Panc1 (cell line): ENCODE measurements around the gene SDK1. TPM values are rescaled to one million over a fixed set of nuclear protein-coding genes. Genes with fewer than 3 reads are reported as not detected.

Experiments used
- ATAC-seq: fragments of 200-7000 bp; cut with Tn5 transposase; 2 replicates; pipeline ENCODE4 v1.9.1; 2020; ENCODE audit warnings: mild to moderate bottlenecking, moderate library complexity
- BruUV-seq: library from RNA; stranded (reverse); fragments of 400-500 nt; replicated peaks from 2 replicates; lab custom pipeline; 2021; lab: Mats Ljungman, UMichigan
- CTCF ChIA-PET: fragments of 300-600 bp; sonication (Branson Sonifier 250); formaldehyde crosslinking; loops from one replicate; lab custom pipeline; 2022; ENCODE audit warnings: antibody characterized with exemption; lab: Charles Lee
- POLR2A ChIA-PET: fragments of 300-600 bp; sonication (Branson Sonifier 250); formaldehyde crosslinking; loops from one replicate; lab custom pipeline; 2022; ENCODE audit warnings: antibody characterized with exemption; lab: Charles Lee
- DNase-seq: peaks from one replicate; pipeline ENCODE4 v3.0.0-alpha.2; 2010; ENCODE audit warnings: low read depth, low spot score
- H3K27ac ChIP-seq: 2 replicates; pipeline ENCODE4 v1.5.1; 2011; ENCODE audit warnings: mild to moderate bottlenecking, low read length, inconsistent platforms
- H3K27me3 ChIP-seq: fragments of 200-500 bp; sonication (Bioruptor generic); 2 replicates; pipeline ENCODE4 v1.6.0; 2014; ENCODE audit warnings: low read length, inconsistent platforms; ENCODE audit not compliant: control insufficient read depth, insufficient read depth
- H3K36me3 ChIP-seq: fragments of 200-500 bp; sonication (Bioruptor generic); 2 replicates; pipeline ENCODE4 v1.5.1; 2014; ENCODE audit warnings: inconsistent platforms, mild to moderate bottlenecking, low read length, moderate library complexity; ENCODE audit not compliant: control insufficient read depth, insufficient read depth
- H3K4me1 ChIP-seq: 2 replicates; pipeline ENCODE4 v1.5.1; 2011; ENCODE audit warnings: inconsistent platforms, mild to moderate bottlenecking, low read length, moderate library complexity; ENCODE audit not compliant: control insufficient read depth, insufficient read depth
- H3K4me3 ChIP-seq, 2 experiments: 2 replicates each; pipeline ENCODE4 v1.5.1; 2011 to 2012; ENCODE audit warnings: low read depth in 2 of 2, low read length in 2 of 2, mild to moderate bottlenecking in 2 of 2, inconsistent platforms in 1 of 2, moderate library complexity in 1 of 2
- H3K9me3 ChIP-seq: fragments of 200-500 bp; sonication (Bioruptor generic); 2 replicates; pipeline ENCODE4 v1.5.1; 2014; ENCODE audit warnings: low read depth, mild to moderate bottlenecking, inconsistent platforms, low read length, moderate library complexity; ENCODE audit not compliant: control insufficient read depth, insufficient read depth
- POLR2AphosphoS5 ChIP-seq: IDR thresholded peaks from 2 replicates; pipeline ENCODE4 v1.6.1; 2012; ENCODE audit warnings: mild to moderate bottlenecking, low read depth, low read length, moderate library complexity
- REST ChIP-seq, 2 experiments: IDR thresholded peaks; 2 replicates each; pipeline ENCODE4 v1.6.1; 2011 to 2012; ENCODE audit warnings: low read depth in 2 of 2, control low read depth in 1 of 2, low read length in 1 of 2, mild to moderate bottlenecking in 1 of 2, moderate library complexity in 1 of 2; ENCODE audit not compliant: insufficient read depth in 1 of 2
- SIN3A ChIP-seq: IDR thresholded peaks from 2 replicates; pipeline ENCODE4 v1.6.1; 2012; ENCODE audit warnings: low read depth, mild to moderate bottlenecking, low read length, moderate library complexity, borderline replicate concordance; ENCODE audit not compliant: insufficient read depth
- TCF7L2 ChIP-seq: IDR thresholded peaks from 2 replicates; pipeline ENCODE4 v1.6.1; 2011; ENCODE audit warnings: mild to moderate bottlenecking, low read depth, low read length, inconsistent platforms
- in situ Hi-C: cut with HindIII; loops from 2 replicates; pipeline ENCODE4 v1.10.0; 2016; ENCODE audit warnings: low sequenced_read_pairs, low pct_unique_long_range_greater_than_20kb
- intact Hi-C: fragments of 100-400 bp; cut with micrococcal nuclease; formaldehyde crosslinking; loops from one replicate; pipeline ENCODE4 v1.10.0; 2022; ENCODE audit not compliant: unreplicated experiment
- total RNA-seq: library from RNA; stranded (reverse); gene quantifications from one replicate; pipeline ENCODE4 v1.2.1, GENCODE V29; 2021; ENCODE audit not compliant: unreplicated experiment
- TF ChIP-seq, protein P1 (sequence below): fragments of 450-650 bp; IDR thresholded peaks from 2 replicates; pipeline ENCODE4 v1.5.1; 2017; ENCODE audit warnings: mild to moderate bottlenecking

SDK1 gene
- total RNA-seq, 1 experiment from 2014 or later = 47.4 TPM

DNA sequence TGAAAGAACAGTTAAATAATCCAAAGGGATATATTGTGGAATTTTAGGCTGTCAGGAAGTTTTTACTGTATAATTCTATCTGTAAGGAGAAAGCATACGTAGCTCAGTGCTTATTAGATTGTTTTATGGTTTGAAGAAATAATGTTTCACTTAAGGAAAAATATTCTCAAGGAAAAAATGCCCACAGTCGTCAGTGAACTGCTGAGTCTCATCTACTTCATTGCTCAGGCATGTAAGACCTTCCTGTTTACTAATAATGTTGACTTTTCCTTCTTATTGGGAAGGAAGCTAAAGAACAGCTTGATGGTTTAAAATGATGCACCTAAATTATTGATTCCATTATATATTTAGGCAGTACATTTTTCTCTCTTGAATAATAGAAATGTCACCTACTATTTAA, 304.2 kb downstream of the SDK1 start:
- CTCF ChIA-PET = interaction anchor here (0.5 kb wide), 1 partner anchor 193 kb away, joined by 8 read pairs; no protein-coding TSS in a partner anchor
- intact Hi-C loops = no loop called here
- 0 out of 2 replicates have a peak, but pooled peaks have one; percentile 62 for ATAC-seq
- Histone ChIP-seq H3K36me3 (no peaks in the 10 kb centered on the region), H3K27me3 (no peaks in the 10 kb centered on the region), H3K27ac (peak overlapping the region; percentile 78), H3K4me1 (peaks cover 12% of the 10 kb centered on the region), H3K9me3 (no peaks in the 10 kb centered on the region), H3K4me3 (no peak overlapping the region)
- TF ChIP-seq POLR2AphosphoS5 (no peak), TCF7L2 (no peak), SIN3A (no peak)
- POLR2A ChIA-PET = interaction anchor here (0.6 kb wide), 1 partner anchor 156 kb away, joined by 4 read pairs; no protein-coding TSS in a partner anchor
- in situ Hi-C loops = no loop called here
- BruUV-seq = no TSS peak
- DNase-seq = peak; percentile 59

GRCh38 chr7:3606436-3606835, 305.4 kb downstream of the SDK1 start:
- no peak; the same call in 1 of the 2 replicates for ATAC-seq
- no peak for DNase-seq
- intact Hi-C loops = no loop called here
- peaks cover 12% of the 10 kb centered on the region for H3K4me1 ChIP-seq
- no peaks in the 10 kb centered on the region for H3K9me3 ChIP-seq
- no peaks in the 10 kb centered on the region for H3K36me3 ChIP-seq
- no TSS peak for BruUV-seq
- TF ChIP-seq SIN3A (no peak), REST (IDR thresholded peaks at IDR 0.05; ENCODE audit: insufficient read depth in 1 of 2, low read depth in 2 of 2, low read length in 1 of 2) (no peak), POLR2AphosphoS5 (no peak), TCF7L2 (no peak)
- TF ChIP-seq, protein P1, sequence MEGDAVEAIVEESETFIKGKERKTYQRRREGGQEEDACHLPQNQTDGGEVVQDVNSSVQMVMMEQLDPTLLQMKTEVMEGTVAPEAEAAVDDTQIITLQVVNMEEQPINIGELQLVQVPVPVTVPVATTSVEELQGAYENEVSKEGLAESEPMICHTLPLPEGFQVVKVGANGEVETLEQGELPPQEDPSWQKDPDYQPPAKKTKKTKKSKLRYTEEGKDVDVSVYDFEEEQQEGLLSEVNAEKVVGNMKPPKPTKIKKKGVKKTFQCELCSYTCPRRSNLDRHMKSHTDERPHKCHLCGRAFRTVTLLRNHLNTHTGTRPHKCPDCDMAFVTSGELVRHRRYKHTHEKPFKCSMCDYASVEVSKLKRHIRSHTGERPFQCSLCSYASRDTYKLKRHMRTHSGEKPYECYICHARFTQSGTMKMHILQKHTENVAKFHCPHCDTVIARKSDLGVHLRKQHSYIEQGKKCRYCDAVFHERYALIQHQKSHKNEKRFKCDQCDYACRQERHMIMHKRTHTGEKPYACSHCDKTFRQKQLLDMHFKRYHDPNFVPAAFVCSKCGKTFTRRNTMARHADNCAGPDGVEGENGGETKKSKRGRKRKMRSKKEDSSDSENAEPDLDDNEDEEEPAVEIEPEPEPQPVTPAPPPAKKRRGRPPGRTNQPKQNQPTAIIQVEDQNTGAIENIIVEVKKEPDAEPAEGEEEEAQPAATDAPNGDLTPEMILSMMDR = no peak
- ChIA-PET CTCF (no interaction called here), POLR2A (no interaction called here)
- H3K27me3 ChIP-seq = no peaks in the 10 kb centered on the region
- in situ Hi-C loops = no loop called here
- H3K27ac ChIP-seq = peak overlapping the region; percentile 78; the same call in 1 of the 2 replicates
- no peak overlapping the region for H3K4me3 ChIP-seq

GRCh38 chr7:3607847-3608246, 306.8 kb downstream of the SDK1 start:
- in situ Hi-C loops = no loop called here

More at GRCh38 chr7:3607847-3608246, 306.8 kb downstream of the SDK1 start:
- intact Hi-C loops = no loop called here
- Histone ChIP-seq H3K27ac (peak overlapping the region; percentile 78; the same call in 1 of the 2 replicates), H3K27me3 (no peaks in the 10 kb centered on the region), H3K4me3 (no peak overlapping the region), H3K36me3 (no peaks in the 10 kb centered on the region), H3K4me1 (peaks cover 12% of the 10 kb centered on the region), H3K9me3 (no peaks in the 10 kb centered on the region)
- TF ChIP-seq SIN3A (no peak), POLR2AphosphoS5 (no peak), REST (IDR thresholded peaks at IDR 0.05; ENCODE audit: insufficient read depth in 1 of 2, low read depth in 2 of 2, low read length in 1 of 2) (no peak), TCF7L2 (no peak)
- TF ChIP-seq, protein P1 = no peak
- no TSS peak for BruUV-seq
- no peak for ATAC-seq
- ChIA-PET POLR2A (interaction anchor here (0.6 to 0.8 kb wide), 3 partner anchors 11 to 73 kb away, joined by 3 to 5 read pairs (median 3); no protein-coding TSS in a partner anchor), CTCF (no interaction called here)
- no peak for DNase-seq
